Osteoblast (primary cell): Measurements from ENCODE around the gene AOPEP. TPM values are rescaled to one million over a fixed set of nuclear protein-coding genes. Genes with fewer than 3 reads are reported as not detected.

Experiments used
- DNase-seq: peaks from one replicate; pipeline ENCODE4 v3.0.0; 2011; ENCODE audit warnings: low spot score, mixed read lengths; ENCODE audit not compliant: insufficient read length; ENCODE audit errors: missing footprints
- H2AFZ ChIP-seq: 2 replicates; pipeline ENCODE4 v1.6.0; 2011; ENCODE audit warnings: mild to moderate bottlenecking, low read length
- H3K27ac ChIP-seq: 2 replicates; pipeline ENCODE4 v1.5.1; 2011; ENCODE audit warnings: mild to moderate bottlenecking, low read depth, low read length, moderate library complexity
- H3K27me3 ChIP-seq: 2 replicates; pipeline ENCODE4 v1.6.0; 2012; ENCODE audit warnings: mild to moderate bottlenecking, control low read depth, inconsistent platforms, low read length, moderate library complexity; ENCODE audit not compliant: insufficient read depth
- H3K36me3 ChIP-seq: 2 replicates; pipeline ENCODE4 v1.5.1; 2011; ENCODE audit warnings: mild to moderate bottlenecking, low read length, control low read depth, moderate library complexity; ENCODE audit not compliant: insufficient read depth
- H3K4me1 ChIP-seq: 2 replicates; pipeline ENCODE4 v1.5.1; 2011; ENCODE audit warnings: mild to moderate bottlenecking, low read length, control low read depth, moderate library complexity; ENCODE audit not compliant: insufficient read depth
- H3K4me2 ChIP-seq: 2 replicates; pipeline ENCODE4 v1.6.0; 2011; ENCODE audit warnings: mild to moderate bottlenecking, low read length; ENCODE audit not compliant: insufficient read depth
- H3K4me3 ChIP-seq: fragments of 200-600 bp; sonication (generic); 3 replicates; pipeline ENCODE4 v1.5.1; 2012; ENCODE audit warnings: mild to moderate bottlenecking, low read length, inconsistent platforms; ENCODE audit not compliant: insufficient read depth
- H3K79me2 ChIP-seq: 2 replicates; pipeline ENCODE4 v1.6.0; 2012; ENCODE audit warnings: mild to moderate bottlenecking, low read length, control low read depth, inconsistent platforms; ENCODE audit not compliant: insufficient read depth
- H3K9me3 ChIP-seq: 2 replicates; pipeline ENCODE4 v1.5.1; 2011; ENCODE audit warnings: low read depth, low read length, control low read depth
- H4K20me1 ChIP-seq: 2 replicates; pipeline ENCODE4 v1.6.0; 2012; ENCODE audit warnings: mild to moderate bottlenecking, low read length, control low read depth; ENCODE audit not compliant: insufficient read depth
- total RNA-seq: library from RNA; depleted of rRNA; stranded (reverse); fragments of >200 nt; gene quantifications from 2 replicates; pipeline ENCODE4 v1.2.3, GENCODE V29; 2012
- TF ChIP-seq, protein P1 (sequence below): IDR thresholded peaks from 2 replicates; pipeline ENCODE4 v1.5.1; 2011; ENCODE audit warnings: mild to moderate bottlenecking, low read depth, low read length, moderate library complexity; ENCODE audit errors: extremely low read depth

Gene AOPEP
- total RNA-seq, 1 donor = 131 TPM

DNA sequence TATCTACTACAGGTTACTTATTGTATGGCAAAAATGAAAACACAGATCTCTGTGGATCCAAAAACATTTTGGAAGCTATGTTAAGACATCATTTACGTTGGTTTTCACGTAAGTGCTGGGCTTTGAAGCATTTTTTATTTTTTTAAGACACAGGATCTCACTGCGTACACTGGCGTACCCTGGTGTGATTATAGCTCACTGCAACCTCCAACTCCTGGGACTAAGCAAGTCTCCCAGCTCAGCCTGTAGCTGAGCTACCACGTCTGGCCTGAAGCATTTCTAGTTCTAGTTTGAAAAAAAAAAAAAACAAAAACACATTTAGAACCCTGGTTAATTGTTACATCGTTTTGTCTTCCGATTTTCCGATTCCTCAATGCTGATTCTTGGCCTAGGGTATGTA is 131.3 kb downstream of the AOPEP start:
- TF ChIP-seq, protein P1, sequence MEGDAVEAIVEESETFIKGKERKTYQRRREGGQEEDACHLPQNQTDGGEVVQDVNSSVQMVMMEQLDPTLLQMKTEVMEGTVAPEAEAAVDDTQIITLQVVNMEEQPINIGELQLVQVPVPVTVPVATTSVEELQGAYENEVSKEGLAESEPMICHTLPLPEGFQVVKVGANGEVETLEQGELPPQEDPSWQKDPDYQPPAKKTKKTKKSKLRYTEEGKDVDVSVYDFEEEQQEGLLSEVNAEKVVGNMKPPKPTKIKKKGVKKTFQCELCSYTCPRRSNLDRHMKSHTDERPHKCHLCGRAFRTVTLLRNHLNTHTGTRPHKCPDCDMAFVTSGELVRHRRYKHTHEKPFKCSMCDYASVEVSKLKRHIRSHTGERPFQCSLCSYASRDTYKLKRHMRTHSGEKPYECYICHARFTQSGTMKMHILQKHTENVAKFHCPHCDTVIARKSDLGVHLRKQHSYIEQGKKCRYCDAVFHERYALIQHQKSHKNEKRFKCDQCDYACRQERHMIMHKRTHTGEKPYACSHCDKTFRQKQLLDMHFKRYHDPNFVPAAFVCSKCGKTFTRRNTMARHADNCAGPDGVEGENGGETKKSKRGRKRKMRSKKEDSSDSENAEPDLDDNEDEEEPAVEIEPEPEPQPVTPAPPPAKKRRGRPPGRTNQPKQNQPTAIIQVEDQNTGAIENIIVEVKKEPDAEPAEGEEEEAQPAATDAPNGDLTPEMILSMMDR = no peak
- Histone ChIP-seq H3K4me1 (peaks cover 27% of the 10 kb centered on the region), H3K36me3 (no peaks in the 10 kb centered on the region), H3K9me3 (no peaks in the 10 kb centered on the region), H3K4me2 (no peak overlapping the region), H2AFZ (no peak overlapping the region), H3K27me3 (no peaks in the 10 kb centered on the region), H3K79me2 (peaks cover 3% of the 10 kb centered on the region), H4K20me1 (no peaks in the 10 kb centered on the region), H3K4me3 (no peak overlapping the region), H3K27ac (no peak overlapping the region)
- DNase-seq = no peak

DNA sequence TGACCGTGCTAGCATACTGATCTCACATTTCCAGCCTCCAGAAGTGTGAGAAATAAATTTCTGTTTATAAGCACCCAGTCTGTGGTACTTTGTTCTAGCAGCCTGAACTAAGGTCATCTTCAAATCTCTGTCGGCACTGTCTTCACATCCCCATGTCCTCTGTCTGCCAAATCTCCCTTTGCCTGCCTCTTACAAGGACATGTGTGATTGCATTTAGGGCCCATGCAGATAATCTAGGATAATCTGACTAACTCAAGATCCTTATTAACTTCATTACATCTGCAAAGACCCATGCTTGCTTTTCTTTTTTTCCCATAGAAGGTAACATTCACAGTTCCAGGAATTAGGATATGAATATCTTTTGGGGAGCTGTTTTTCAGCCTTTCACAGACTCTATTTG is 132.7 kb downstream of the AOPEP start:
- no peak overlapping the region for H2AFZ ChIP-seq
- no peak for DNase-seq
- no peak overlapping the region for H3K27ac ChIP-seq
- H3K27me3 ChIP-seq = no peaks in the 10 kb centered on the region
- H4K20me1 ChIP-seq = no peaks in the 10 kb centered on the region
- H3K4me1 ChIP-seq = peaks cover 32% of the 10 kb centered on the region
- no peak overlapping the region for H3K4me3 ChIP-seq
- H3K4me2 ChIP-seq = no peak overlapping the region
- no peaks in the 10 kb centered on the region for H3K9me3 ChIP-seq
- TF ChIP-seq, protein P1 = no peak
- peaks cover 3% of the 10 kb centered on the region for H3K79me2 ChIP-seq
- no peaks in the 10 kb centered on the region for H3K36me3 ChIP-seq

DNA sequence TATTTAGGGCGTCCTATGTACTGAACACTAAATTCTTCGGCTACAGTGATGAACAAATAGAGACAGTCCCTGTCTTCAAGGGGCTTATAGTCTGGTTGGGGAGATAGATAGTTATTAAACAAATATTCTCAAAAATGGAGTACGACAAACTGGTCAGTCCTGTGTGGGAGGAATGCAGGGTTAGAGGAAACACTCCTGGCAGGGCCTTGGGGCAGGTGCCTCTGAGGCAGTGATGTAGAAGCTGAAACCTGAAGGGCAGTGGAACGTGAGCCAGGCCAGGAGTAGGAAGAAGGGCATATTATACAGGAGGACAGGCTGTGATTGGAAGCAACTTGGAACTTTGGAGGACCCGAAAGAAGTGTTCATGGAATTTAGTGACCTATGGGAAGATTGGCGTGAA is 133.4 kb downstream of the AOPEP start:
- Histone ChIP-seq H3K36me3 (no peaks in the 10 kb centered on the region), H3K4me2 (no peak overlapping the region)

DNA sequence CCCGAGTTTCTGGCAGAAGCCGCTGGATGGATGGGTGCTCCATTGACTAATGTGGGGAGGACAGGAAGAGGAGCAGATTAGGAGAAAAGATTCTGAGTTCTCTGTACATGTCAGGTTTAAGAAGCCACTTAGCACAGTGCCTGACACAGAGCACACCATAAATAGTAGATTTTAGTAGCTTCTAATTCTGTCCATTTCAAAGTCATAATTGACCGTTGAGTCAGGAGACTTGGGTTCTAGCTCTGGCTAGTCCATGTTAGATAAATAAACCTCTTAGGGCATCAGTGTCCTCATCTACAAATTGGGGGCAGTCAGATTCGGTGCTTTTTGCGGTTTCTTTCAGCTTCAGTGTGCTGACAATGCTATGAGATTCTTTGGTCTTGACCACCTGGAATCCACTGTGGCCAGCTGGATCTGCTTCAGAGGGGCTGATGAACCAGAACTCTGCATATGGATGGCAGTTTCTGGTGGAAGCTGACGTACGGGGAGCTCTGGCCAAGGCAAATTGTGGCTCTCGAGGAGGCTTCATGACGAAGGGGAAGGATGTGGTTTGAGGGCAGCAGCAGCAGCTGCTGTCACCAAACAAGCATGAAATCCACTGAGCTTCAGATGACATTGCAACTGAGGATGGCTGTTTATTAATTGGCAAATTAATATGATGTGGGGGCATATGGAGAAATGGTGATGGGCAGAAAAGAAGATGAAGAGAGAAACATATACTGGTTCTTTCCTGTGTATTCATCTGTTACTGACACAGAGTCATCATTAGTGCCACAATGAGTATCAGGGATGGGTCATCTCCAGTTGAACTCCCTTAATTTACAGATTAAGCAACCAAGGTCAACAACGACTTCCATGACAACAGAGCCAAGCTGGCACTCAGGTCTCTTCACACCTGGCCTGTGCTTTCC is 134.4 kb downstream of the AOPEP start:
- H3K9me3 ChIP-seq = no peaks in the 10 kb centered on the region
- TF ChIP-seq, protein P1 = no peak
- peak; percentile 85 for DNase-seq
- H3K4me3 ChIP-seq = no peak overlapping the region
- peaks cover 6% of the 10 kb centered on the region for H3K79me2 ChIP-seq
- no peaks in the 10 kb centered on the region for H3K36me3 ChIP-seq
- peak overlapping the region; percentile 7 for H3K4me2 ChIP-seq
- peaks cover 46% of the 10 kb centered on the region for H3K4me1 ChIP-seq
- no peak overlapping the region for H2AFZ ChIP-seq
- no peaks in the 10 kb centered on the region for H4K20me1 ChIP-seq
- H3K27me3 ChIP-seq = no peaks in the 10 kb centered on the region
- peak overlapping the region; percentile 94 for H3K27ac ChIP-seq

More for the DNA sequence above, 133.4 kb downstream of the AOPEP start:
- TF ChIP-seq, protein P1 = no peak
- peak overlapping the region; percentile 94 for H3K27ac ChIP-seq
- no peaks in the 10 kb centered on the region for H3K9me3 ChIP-seq
- H3K4me3 ChIP-seq = no peak overlapping the region
- peaks cover 3% of the 10 kb centered on the region for H3K79me2 ChIP-seq
- H2AFZ ChIP-seq = no peak overlapping the region
- no peaks in the 10 kb centered on the region for H4K20me1 ChIP-seq
- no peaks in the 10 kb centered on the region for H3K27me3 ChIP-seq
- peaks cover 35% of the 10 kb centered on the region for H3K4me1 ChIP-seq
- no peak for DNase-seq
